HG02759 (cell line): ENCODE measurements around the gene XKR7.

ENCODE experiments used
- ATAC-seq: cut with Tn5 transposase; IDR thresholded peaks from one replicate; pipeline ENCODE4 v1.9.1; 2021; ENCODE audit warnings: mild to moderate bottlenecking, moderate library complexity; ENCODE audit not compliant: unreplicated experiment

The XKR7 gene

GRCh38 chr20:31975874-31976273, 7.9 kb downstream of the XKR7 start:
- ATAC-seq, result no peak

GRCh38 chr20:31977080-31977479, 9.1 kb downstream of the XKR7 start:
- ATAC-seq, result no peak

GRCh38 chr20:31979713-31980426, 11.9 kb downstream of the XKR7 start:
- no peak for ATAC-seq

GRCh38 chr20:31981784-31982183, 13.8 kb downstream of the XKR7 start:
- no peak for ATAC-seq

GRCh38 chr20:31984981-31985471, 17.1 kb downstream of the XKR7 start:
- no peak for ATAC-seq

- no peak for ATAC-seq
These were observed 19.8 kb downstream of the XKR7 start for GRCh38 chr20:31987744-31988143.

- ATAC-seq, result no peak
These were observed 20.6 kb downstream of the XKR7 start for GRCh38 chr20:31988430-31989015.

GRCh38 chr20:31989030-31989645, 21.2 kb downstream of the XKR7 start:
- ATAC-seq, result no peak

- no peak for ATAC-seq
These were observed 22.8 kb downstream of the XKR7 start for GRCh38 chr20:31990641-31991338.

- no peak for ATAC-seq
These were observed 23.4 kb downstream of the XKR7 start for GRCh38 chr20:31991339-31991705.

GRCh38 chr20:31992086-31992485, 24.1 kb downstream of the XKR7 start:
- ATAC-seq, result no peak

GRCh38 chr20:31996996-31997395, 29.0 kb downstream of the XKR7 start:
- ATAC-seq, result no peak

- ATAC-seq, result no peak
These were observed 30.3 kb downstream of the XKR7 start for GRCh38 chr20:31998246-31998645.

GRCh38 chr20:32003325-32003724, 35.4 kb downstream of the XKR7 start:
- no peak for ATAC-seq

- ATAC-seq, result no peak
These were observed 37.0 kb downstream of the XKR7 start for GRCh38 chr20:32004963-32005362.

GRCh38 chr20:32006053-32006452, 38.1 kb downstream of the XKR7 start:
- ATAC-seq, result no peak

- ATAC-seq, result no peak
These were observed 39.2 kb downstream of the XKR7 start for GRCh38 chr20:32006841-32007786.

- ATAC-seq, result no peak
These were observed 40.1 kb downstream of the XKR7 start for GRCh38 chr20:32007787-32008616.

- no peak for ATAC-seq
These were observed 41.6 kb downstream of the XKR7 start for GRCh38 chr20:32009564-32009963.

GRCh38 chr20:32010101-32010500, 42.1 kb downstream of the XKR7 start, which contains the start of gene CCM2L:
Gene CCM2L (plus strand): TSS chr20:32010438. CDS start chr20:32010455, 17 bp downstream.
- no peak for ATAC-seq
